HEK293T (cell line): ENCODE measurements around the gene CPNE2.

Experiments used
- CTCF ChIA-PET: fragments of 350-600 bp; formaldehyde crosslinking; extraction: SDS; loops from one replicate; lab custom pipeline; 2021; ENCODE audit warnings: antibody characterized with exemption, inconsistent platforms; lab: Yijun Ruan, JAX
- POLR2A ChIA-PET: fragments of 350-600 bp; formaldehyde crosslinking; extraction: SDS; loops from one replicate; lab custom pipeline; 2020; ENCODE audit warnings: antibody characterized with exemption, inconsistent platforms; lab: Yijun Ruan, JAX
- DNase-seq: peaks from one replicate; pipeline ENCODE4 v3.0.0; 2012; ENCODE audit warnings: mixed read lengths; ENCODE audit errors: extremely low spot score
- ARNT ChIP-seq: fragments of 450-650 bp; IDR thresholded peaks from 2 replicates; pipeline ENCODE4 v1.6.1; 2017; ENCODE audit warnings: mild to moderate bottlenecking
- BHLHE40 ChIP-seq: fragments of 450-650 bp; IDR thresholded peaks from 2 replicates; pipeline ENCODE4 v1.6.1; 2016; ENCODE audit warnings: mild to moderate bottlenecking, moderate library complexity, borderline replicate concordance
- CTBP1 ChIP-seq: fragments of 450-650 bp; IDR thresholded peaks from 2 replicates; pipeline ENCODE4 v1.6.1; 2016; ENCODE audit warnings: borderline replicate concordance
- ELF4 ChIP-seq: fragments of 450-650 bp; IDR thresholded peaks from 2 replicates; pipeline ENCODE4 v1.6.1; 2017; ENCODE audit warnings: antibody characterized with exemption
- FOXA1 ChIP-seq: fragments of 450-650 bp; IDR thresholded peaks from 2 replicates; pipeline ENCODE4 v1.6.1; 2016; ENCODE audit warnings: mild to moderate bottlenecking
- FOXK2 ChIP-seq: fragments of 450-650 bp; IDR thresholded peaks from 2 replicates; pipeline ENCODE4 v1.6.1; 2016; ENCODE audit warnings: mild to moderate bottlenecking
- FOXM1 ChIP-seq: fragments of 450-650 bp; IDR thresholded peaks from 2 replicates; pipeline ENCODE4 v1.6.1; 2017; ENCODE audit warnings: mild to moderate bottlenecking, borderline replicate concordance
- HDGF ChIP-seq: fragments of 450-650 bp; IDR thresholded peaks from 2 replicates; pipeline ENCODE4 v1.6.1; 2017; ENCODE audit warnings: antibody characterized with exemption, borderline replicate concordance
- L3MBTL2 ChIP-seq: fragments of 450-650 bp; conservative IDR thresholded peaks from 2 replicates; pipeline ENCODE4 v1.6.1; 2016; ENCODE audit warnings: mild to moderate bottlenecking
- LEF1 ChIP-seq: fragments of 450-650 bp; IDR thresholded peaks from 2 replicates; pipeline ENCODE4 v1.6.1; 2017; ENCODE audit warnings: mild to moderate bottlenecking, borderline replicate concordance
- NFRKB ChIP-seq: fragments of 450-650 bp; IDR thresholded peaks from 2 replicates; pipeline ENCODE4 v1.6.1; 2016; ENCODE audit warnings: mild to moderate bottlenecking, moderate library complexity
- PKNOX1 ChIP-seq: fragments of 450-650 bp; IDR thresholded peaks from 2 replicates; pipeline ENCODE4 v1.6.1; 2016
- SP1 ChIP-seq: fragments of 450-650 bp; IDR thresholded peaks from 2 replicates; pipeline ENCODE4 v1.6.1; 2017
- SUZ12 ChIP-seq: fragments of 450-650 bp; IDR thresholded peaks from 2 replicates; pipeline ENCODE4 v1.6.1; 2016; ENCODE audit warnings: mild to moderate bottlenecking
- TARDBP ChIP-seq: fragments of 450-650 bp; IDR thresholded peaks from 2 replicates; pipeline ENCODE4 v1.6.1; 2016
- ZNF384 ChIP-seq: fragments of 450-650 bp; IDR thresholded peaks from 2 replicates; pipeline ENCODE4 v1.6.1; 2016

CPNE2 gene

GRCh38 chr16:57155702-57156350, 63.4 kb downstream of the CPNE2 start:
- no peak for DNase-seq
- ChIA-PET POLR2A (no interaction called here), CTCF (no interaction called here)
- no peak for TF ChIP-seq LEF1
- TF ChIP-seq PKNOX1 = no peak
- no peak for TF ChIP-seq TARDBP
- TF ChIP-seq ARNT = no peak
- TF ChIP-seq ZNF384 = no peak
- no peak for TF ChIP-seq ELF4
- no peak for TF ChIP-seq FOXA1
- no peak for TF ChIP-seq L3MBTL2
- no peak for TF ChIP-seq SUZ12
- no peak for TF ChIP-seq FOXK2
- TF ChIP-seq FOXM1 = no peak
- no peak for TF ChIP-seq SP1
- no peak for TF ChIP-seq HDGF

- TF ChIP-seq NFRKB = no peak
- TF ChIP-seq ARNT = no peak
- no peak for TF ChIP-seq ZNF384
- TF ChIP-seq L3MBTL2 = no peak
- TF ChIP-seq LEF1 = no peak
- TF ChIP-seq FOXA1 = no peak
- TF ChIP-seq PKNOX1 = no peak
- no peak for TF ChIP-seq TARDBP
- no peak for TF ChIP-seq SUZ12
- TF ChIP-seq BHLHE40 = no peak
- TF ChIP-seq CTBP1 = no peak
- TF ChIP-seq FOXM1 = no peak
- TF ChIP-seq FOXK2 = no peak
- TF ChIP-seq SP1 = no peak
- no peak for TF ChIP-seq HDGF
- no peak for DNase-seq
- ChIA-PET CTCF (no interaction called here), POLR2A (no interaction called here)
These were observed 63.9 kb downstream of the CPNE2 start for GRCh38 chr16:57156351-57156703.

GRCh38 chr16:57157533-57157932, 65.2 kb downstream of the CPNE2 start:
- ChIA-PET CTCF (no interaction called here), POLR2A (no interaction called here)
- no peak for TF ChIP-seq PKNOX1
- no peak for TF ChIP-seq NFRKB
- TF ChIP-seq ARNT = no peak
- no peak for TF ChIP-seq LEF1
- no peak for TF ChIP-seq CTBP1
- no peak for TF ChIP-seq SUZ12
- no peak for TF ChIP-seq SP1
- TF ChIP-seq ELF4 = no peak
- TF ChIP-seq BHLHE40 = no peak
- no peak for TF ChIP-seq L3MBTL2
- TF ChIP-seq TARDBP = no peak
- no peak for TF ChIP-seq FOXA1
- no peak for TF ChIP-seq ZNF384
- TF ChIP-seq FOXM1 = no peak
- no peak for TF ChIP-seq HDGF
- no peak for TF ChIP-seq FOXK2
- no peak for DNase-seq

GRCh38 chr16:57159447-57159846, 67.1 kb downstream of the CPNE2 start:
- POLR2A ChIA-PET = no interaction called here

DNA sequence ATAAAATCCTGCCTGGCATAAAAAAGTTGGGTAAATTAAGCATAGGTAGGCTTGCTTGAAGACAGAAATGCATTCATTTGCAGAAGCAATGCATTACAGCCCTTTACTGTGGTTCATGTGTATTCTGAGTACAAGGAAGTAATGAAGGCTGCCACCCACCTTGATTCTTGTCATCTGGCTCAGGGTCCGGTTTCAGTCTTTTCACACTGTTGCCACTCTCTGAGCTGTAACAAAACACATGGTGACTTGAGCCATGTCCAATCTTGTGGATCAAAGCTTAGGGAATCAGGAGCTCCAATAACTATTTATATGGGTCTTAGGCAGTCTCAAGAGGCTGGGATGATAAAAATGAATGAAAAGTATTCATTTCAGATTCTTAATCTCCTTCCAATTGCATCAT, 71.5 kb downstream of the CPNE2 start:
- no peak for DNase-seq
- TF ChIP-seq SP1 (no peak), HDGF (no peak), ELF4 (no peak), ZNF384 (no peak), LEF1 (no peak), FOXK2 (no peak), NFRKB (no peak), FOXA1 (no peak)
- POLR2A ChIA-PET = no interaction called here
- CTCF ChIA-PET = interaction anchor here (0.6 kb wide), 1 partner anchor 568 kb away, joined by 6 read pairs; no protein-coding TSS in a partner anchor

More at GRCh38 chr16:57159447-57159846, 67.1 kb downstream of the CPNE2 start:
- CTCF ChIA-PET = interaction anchor here (0.7 kb wide), 1 partner anchor 9 kb away, joined by 5 read pairs; no protein-coding TSS in a partner anchor
- TF ChIP-seq FOXK2 (no peak), ZNF384 (no peak), TARDBP (no peak), ELF4 (no peak), PKNOX1 (no peak), ARNT (no peak), LEF1 (no peak), CTBP1 (no peak), SP1 (no peak), HDGF (no peak), NFRKB (no peak), FOXM1 (no peak)
- no peak for DNase-seq

DNA sequence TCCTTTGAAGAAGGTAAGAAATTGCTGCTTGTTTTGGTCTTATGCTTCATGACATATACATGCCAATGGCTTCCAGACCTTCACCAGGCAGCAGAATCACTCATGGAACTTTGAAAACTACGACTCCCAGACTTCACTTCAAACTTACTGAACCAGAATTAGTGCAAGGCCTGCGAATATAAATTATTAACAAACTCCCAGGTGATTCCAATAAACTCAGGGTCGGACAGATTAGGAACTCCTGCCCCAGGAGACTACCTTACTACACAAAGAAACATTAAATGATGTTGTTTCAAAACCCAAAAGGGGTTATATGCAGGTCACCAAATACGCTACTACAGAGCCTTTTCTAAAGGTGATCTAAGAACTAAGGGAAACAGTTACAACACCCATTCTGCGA, 73.1 kb downstream of the CPNE2 start:
- no peak for DNase-seq
- POLR2A ChIA-PET = no interaction called here
- TF ChIP-seq NFRKB (no peak), PKNOX1 (no peak)
- CTCF ChIA-PET = interaction anchor here (0.7 kb wide), 1 partner anchor 24 kb away, joined by 3 read pairs; no protein-coding TSS in a partner anchor
